Measurements from ENCODE around the gene LRRC59.
"Not testable (repeated sequence)": the region's sequence is repeated elsewhere in the genome, so short reads cannot be mapped to it uniquely, and the experiment has no call there.

LRRC59 gene

GRCh38 chr17:50397111-50397918 is at the start of gene LRRC59:
Gene LRRC59, minus strand, starts transcription at chr17:50397523. Its CDS starts 206 bp downstream, at chr17:50397317.
- DNase-seq = peak; percentile 71

GRCh38 chr17:50445730-50446325 is 48.5 kb upstream of the LRRC59 start:
- no peak for DNase-seq

GRCh38 chr17:50444841-50445715 is 47.8 kb upstream of the LRRC59 start:
- no peak for DNase-seq

- no peak for DNase-seq
These were observed 46.2 kb upstream of the LRRC59 start for GRCh38 chr17:50443505-50443974.

GRCh38 chr17:50440838-50441829 is 43.8 kb upstream of the LRRC59 start:
- no peak for DNase-seq

- DNase-seq = no peak
These were observed 43.0 kb upstream of the LRRC59 start for GRCh38 chr17:50440172-50440837.

- DNase-seq = no peak
These were observed 41.7 kb upstream of the LRRC59 start for GRCh38 chr17:50439008-50439407.

GRCh38 chr17:50437409-50437808 is 40.1 kb upstream of the LRRC59 start:
- no peak for DNase-seq

GRCh38 chr17:50432125-50432762 is 34.9 kb upstream of the LRRC59 start:
- DNase-seq = no peak

GRCh38 chr17:50430821-50431618 is 33.7 kb upstream of the LRRC59 start:
- DNase-seq = no peak

GRCh38 chr17:50429793-50430192 is 32.5 kb upstream of the LRRC59 start:
- no peak for DNase-seq

GRCh38 chr17:50428831-50429424 is 31.6 kb upstream of the LRRC59 start:
- no peak for DNase-seq

- not testable (repeated sequence) for DNase-seq
These were observed 30.8 kb upstream of the LRRC59 start for GRCh38 chr17:50428126-50428525.

GRCh38 chr17:50426814-50427787 is 29.8 kb upstream of the LRRC59 start:
- no peak for DNase-seq

- no peak for DNase-seq
These were observed 29.1 kb upstream of the LRRC59 start for GRCh38 chr17:50426472-50426782.

- no peak for DNase-seq
These were observed 28.6 kb upstream of the LRRC59 start, which contains the start of gene ACSF2 for GRCh38 chr17:50425682-50426471. Gene ACSF2, plus strand, starts transcription at chr17:50426218. Its CDS starts 44 bp downstream, at chr17:50426262.

- no peak for DNase-seq
These were observed 27.8 kb upstream of the LRRC59 start for GRCh38 chr17:50424996-50425681.
